SU-DHL-6 (cell line): ENCODE data around the gene UNC45A.

Experiments used
- CTCF ChIP-seq: fragments of 200-600 bp; sonication (generic); IDR thresholded peaks from one replicate; pipeline ENCODE4 v1.5.1; 2017; ENCODE audit warnings: antibody characterized with exemption, mild to moderate bottlenecking, low read length, moderate library complexity; ENCODE audit not compliant: insufficient read depth, poor library complexity, severe bottlenecking
- EZH2phosphoT487 ChIP-seq: fragments of 200-600 bp; sonication (generic), shearing (Covaris generic); conservative IDR thresholded peaks from 2 replicates; pipeline ENCODE4 v1.6.1; 2018; ENCODE audit warnings: mild to moderate bottlenecking, antibody characterized with exemption, low read length, moderate library complexity, mixed read lengths

DNA sequence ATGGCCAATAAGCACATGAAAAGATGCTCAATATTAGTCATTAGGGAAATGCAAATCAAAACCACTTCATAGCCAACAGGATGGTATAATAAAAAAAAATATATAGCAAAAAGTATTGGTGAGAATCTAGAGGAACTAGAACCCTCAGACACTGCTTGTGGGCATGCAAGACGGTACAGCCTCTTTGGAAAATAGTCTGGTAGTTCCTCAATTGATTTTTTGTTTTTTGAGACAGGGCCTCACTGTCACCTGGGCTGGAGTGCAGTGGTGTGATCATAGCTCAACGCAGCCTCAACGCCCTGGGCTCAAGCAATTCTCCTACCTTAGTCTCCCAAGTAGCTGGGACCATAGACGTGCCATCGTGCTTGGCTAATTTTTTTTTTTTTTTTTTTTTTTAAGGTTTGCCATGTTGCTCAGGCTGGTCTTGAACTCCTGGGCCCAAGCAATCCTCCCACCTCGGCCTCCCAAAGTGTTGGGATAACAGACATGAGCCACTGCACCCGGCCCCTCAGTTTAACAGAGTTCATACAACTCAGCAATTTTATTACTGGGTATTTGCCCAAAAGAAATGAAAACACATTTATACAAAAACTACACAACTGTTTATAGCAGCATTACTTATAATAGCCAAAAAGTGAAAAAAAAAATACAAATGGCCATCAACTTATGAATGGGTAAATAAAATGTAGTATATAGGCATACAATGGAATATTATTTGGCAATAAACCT is 54.1 kb downstream of the UNC45A start:
- no peak for TF ChIP-seq CTCF
- no peak for TF ChIP-seq EZH2phosphoT487
